HepG2 (cell line): Measurements from ENCODE around the gene COL8A1. TPM values are rescaled to one million over a fixed set of nuclear protein-coding genes. Genes with fewer than 3 reads are reported as not detected.

Experiments
- ATAC-seq: fragments of 200-7000 bp; cut with Tn5 transposase; 3 replicates; pipeline ENCODE4 v1.9.1; 2020; ENCODE audit warnings: mild to moderate bottlenecking, moderate library complexity
- BruUV-seq: library from RNA; stranded (reverse); fragments of 400-500 nt; replicated peaks from 2 replicates; lab custom pipeline; 2021; lab: Mats Ljungman, UMichigan
- CTCF ChIA-PET: fragments of 300-600 bp; formaldehyde crosslinking; extraction: SDS; loops from one replicate; lab custom pipeline; 2021; ENCODE audit warnings: low total read pairs, inconsistent platforms, low intra/inter-chr PET ratio; lab: Yijun Ruan, JAX
- POLR2A ChIA-PET: fragments of 350-600 bp; sonication (Branson Sonifier 250); formaldehyde crosslinking; loops from one replicate; lab custom pipeline; 2020; ENCODE audit warnings: antibody characterized with exemption, inconsistent platforms; lab: Yijun Ruan, JAX
- DNase-seq: peaks from one replicate; pipeline ENCODE4 v3.0.0-alpha.2; 2015; ENCODE audit warnings: low spot score
- FAIRE-seq: peaks from 3 replicates; lab custom pipeline; 2011; peaks lifted over from hg19 to GRCh38; lab: Jason Lieb, UNC
- H2AFZ ChIP-seq: one replicate; pipeline ENCODE4 v1.6.1; 2011; ENCODE audit warnings: low read length, inconsistent platforms
- H3K27ac ChIP-seq: fragments of 300-600 bp; 3 replicates; pipeline ENCODE4 v1.8.0; 2011; ENCODE audit warnings: mixed run types, mild to moderate bottlenecking, mixed read lengths, low read length, inconsistent platforms; ENCODE audit not compliant: insufficient read depth; ENCODE audit errors: extremely low read length
- H3K27me3 ChIP-seq, 2 experiments: fragments of 200-600 bp in 1 of 2; 2 replicates in 1 of 2; 3 replicates in 1 of 2; pipeline versions ENCODE4 v1.6.0 to v1.8.0; 2011; ENCODE audit warnings: low read length in 2 of 2, mild to moderate bottlenecking in 2 of 2, moderate library complexity in 2 of 2, inconsistent platforms in 1 of 2; ENCODE audit not compliant: insufficient read depth in 2 of 2, control insufficient read depth in 1 of 2
- H3K36me3 ChIP-seq, 2 experiments: fragments of 200-600 bp in 1 of 2; replicated peaks in 1 of 2; 2 replicates in 1 of 2; 3 replicates in 1 of 2; pipeline versions ENCODE4 v1.5.1 to v1.8.0; 2011; ENCODE audit warnings: low read length in 2 of 2, inconsistent platforms in 1 of 2; ENCODE audit not compliant: insufficient read depth in 2 of 2, control insufficient read depth in 1 of 2
- H3K4me1 ChIP-seq: 2 replicates; pipeline ENCODE4 v1.5.1; 2012; ENCODE audit warnings: low read length, inconsistent platforms; ENCODE audit not compliant: insufficient read depth
- H3K4me2 ChIP-seq: 2 replicates; pipeline ENCODE4 v1.6.0; 2011; ENCODE audit warnings: low read depth, low read length, inconsistent platforms
- H3K4me3 ChIP-seq, 3 experiments: fragments of 200-600 bp in 1 of 3; sonication (generic), shearing (Covaris generic) in 1 of 3; replicated peaks in 1 of 3; 2 replicates each; pipeline ENCODE4 v1.5.1; 2011 to 2016; ENCODE audit warnings: low read length in 3 of 3, inconsistent platforms in 2 of 3, low read depth in 2 of 3, mild to moderate bottlenecking in 2 of 3, control low read depth in 1 of 3, mixed read lengths in 1 of 3; ENCODE audit not compliant: insufficient read depth in 1 of 3
- H3K79me2 ChIP-seq: one replicate; pipeline ENCODE4 v1.6.1; 2011; ENCODE audit warnings: low read length, inconsistent platforms; ENCODE audit not compliant: insufficient read depth
- H3K9ac ChIP-seq: 2 replicates; pipeline ENCODE4 v1.6.0; 2011; ENCODE audit warnings: mild to moderate bottlenecking, low read depth, low read length, inconsistent platforms; ENCODE audit not compliant: insufficient read depth
- H3K9me3 ChIP-seq: 2 replicates; pipeline ENCODE4 v1.5.1; 2012; ENCODE audit warnings: mild to moderate bottlenecking, low read length
- H4K20me1 ChIP-seq: 2 replicates; pipeline ENCODE4 v1.6.0; 2011; ENCODE audit warnings: inconsistent platforms, mild to moderate bottlenecking, low read length, moderate library complexity; ENCODE audit not compliant: insufficient read depth
- HNF1B ChIP-seq: sonication (generic); formaldehyde crosslinking; IDR thresholded peaks from 2 replicates; pipeline ENCODE4 v1.5.1; 2020; ENCODE audit warnings: mild to moderate bottlenecking, moderate library complexity, missing genetic modification reagents
- IKZF4 ChIP-seq: sonication (generic); formaldehyde crosslinking; IDR thresholded peaks from 2 replicates; pipeline ENCODE4 v1.5.1; 2020; ENCODE audit warnings: borderline replicate concordance, mild to moderate bottlenecking, low read depth, missing genetic modification reagents; ENCODE audit errors: not compliant biosample characterization
- POGK ChIP-seq: sonication (generic); formaldehyde crosslinking; conservative IDR thresholded peaks from 2 replicates; pipeline ENCODE4 v1.8.0; 2022; ENCODE audit warnings: mild to moderate bottlenecking, moderate library complexity, missing genetic modification reagents
- TEF ChIP-seq: sonication (generic); formaldehyde crosslinking; IDR thresholded peaks from 2 replicates; pipeline ENCODE4 v1.5.0; 2020; ENCODE audit warnings: missing genetic modification reagents
- ZEB1 ChIP-seq: IDR thresholded peaks from 2 replicates; pipeline ENCODE4 v1.6.1; 2012; ENCODE audit warnings: mild to moderate bottlenecking, low read depth, inconsistent platforms; ENCODE audit not compliant: insufficient replicate concordance
- ZNF207 ChIP-seq: fragments of 450-650 bp; IDR thresholded peaks from 2 replicates; pipeline ENCODE4 v1.6.1; 2016; ENCODE audit warnings: antibody characterized with exemption, borderline replicate concordance
- ZNF350 ChIP-seq: sonication (generic); formaldehyde crosslinking; IDR thresholded peaks from 2 replicates; pipeline ENCODE4 v1.4.0; 2020; ENCODE audit warnings: mild to moderate bottlenecking, low read depth, missing genetic modification reagents, borderline replicate concordance
- ZNF432 ChIP-seq: sonication (generic); formaldehyde crosslinking; IDR thresholded peaks from 2 replicates; pipeline ENCODE4 v1.5.0; 2020; ENCODE audit warnings: missing genetic modification reagents, mild to moderate bottlenecking, borderline replicate concordance
- ZSCAN20 ChIP-seq: sonication (generic); formaldehyde crosslinking; IDR thresholded peaks from 2 replicates; pipeline ENCODE4 v1.4.0; 2020; ENCODE audit warnings: missing genetic modification reagents, mild to moderate bottlenecking, borderline replicate concordance
- WGBS: methylation state at CpG from one replicate; pipeline ENCODE4 v1.1.6; 2017; ENCODE audit warnings: low lambda C conversion rate; 5-methylcytosine and 5-hydroxymethylcytosine counted together
- in situ Hi-C: cut with HindIII; loops from 2 replicates; pipeline ENCODE4 v1.10.0; 2017; ENCODE audit warnings: low pct_unique_long_range_greater_than_20kb; ENCODE audit not compliant: extremely low pct_ligation_motif_present
- intact Hi-C: fragments of 100-400 bp; cut with micrococcal nuclease; formaldehyde crosslinking; loops from one replicate; pipeline ENCODE4 v1.10.0; 2022; ENCODE audit not compliant: unreplicated experiment
- polyA plus RNA-seq, 8 experiments: library from polyadenylated mRNA; depleted of rRNA in 3 of 8; stranded (reverse) in 7 of 8; unstranded in 1 of 8; fragments of >200 nt; fragmentation: Illumina TruSeq in 4 of 8; extraction: Trizol in 4 of 8; gene quantifications; 2 replicates each; pipeline versions ENCODE4 v1.2.1 to v1.2.3, GENCODE V29; 2011 to 2016; ENCODE audit warnings: low read depth in 4 of 8, missing spikeins in 1 of 8, mixed read lengths in 1 of 8; ENCODE audit not compliant: insufficient read depth in 1 of 8
- total RNA-seq, 5 experiments: library from RNA; depleted of rRNA; stranded (reverse); fragments of >200 nt; fragmentation: Illumina TruSeq; extraction: Trizol; gene quantifications; 2 replicates each; pipeline ENCODE4 v1.2.3, GENCODE V29; 2016; ENCODE audit warnings: low read depth in 1 of 5
- TF ChIP-seq, protein P1 (sequence below): sonication (generic); formaldehyde crosslinking; IDR thresholded peaks from 2 replicates; pipeline ENCODE4 v1.8.1; 2022; ENCODE audit warnings: mild to moderate bottlenecking, missing genetic modification reagents
- TF ChIP-seq, protein P2 (sequence below): sonication (generic); formaldehyde crosslinking; IDR thresholded peaks from 2 replicates; pipeline ENCODE4 v1.4.0; 2020; ENCODE audit warnings: missing genetic modification reagents

COL8A1 gene
- total and polyA plus RNA-seq, 2 of the 13 experiments (the other 11 are each of a cell fraction or from before 2014, with no cell fraction given): not detected

DNA sequence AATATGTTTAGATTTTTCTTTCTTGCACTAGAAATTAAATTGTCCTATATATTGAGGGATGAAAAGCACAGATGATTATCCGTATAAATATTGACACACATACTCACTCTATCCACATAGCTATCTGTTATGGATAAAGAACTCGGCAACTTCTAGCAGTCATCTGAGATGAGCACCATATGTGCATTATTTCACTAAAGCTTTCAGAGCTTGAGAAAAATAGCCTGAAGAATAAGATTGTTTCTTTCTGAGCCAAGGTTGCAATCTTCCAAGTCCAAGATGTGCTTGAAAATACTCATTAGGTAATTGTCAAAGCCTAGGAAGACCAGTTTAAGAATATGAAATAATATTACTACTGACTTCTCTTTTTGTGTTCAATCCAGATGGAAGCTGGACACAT, 40.5 kb downstream of the COL8A1 start:
- Histone ChIP-seq H3K9ac (no peak overlapping the region), H3K4me2 (no peak overlapping the region), H2AFZ (no peak overlapping the region), H3K79me2 (no peaks in the 10 kb centered on the region), H3K36me3 (no peaks in the 10 kb centered on the region), H3K4me3 (no peak overlapping the region), H3K27me3 (peaks cover 0 to 4% of the 10 kb centered on the region in 2 experiments; a peak in 1 of 5 replicates), H3K4me1 (no peaks in the 10 kb centered on the region), H3K27ac (no peak overlapping the region), H3K9me3 (no peaks in the 10 kb centered on the region), H4K20me1 (no peaks in the 10 kb centered on the region)
- 2% methylated on average over 2 of the region's 2 CpGs for WGBS
- in situ Hi-C loops: no loop called here
- ChIA-PET CTCF (no interaction called here), POLR2A (no interaction called here)
- ATAC-seq (no peak), FAIRE-seq (no peak), DNase-seq (no peak)
- BruUV-seq: no TSS peak
- intact Hi-C loops: no loop called here
- TF ChIP-seq POGK (CRISPR knock-in tag) (no peak), ZNF350 (CRISPR knock-in tag) (no peak), HNF1B (CRISPR knock-in tag) (no peak), ZNF432 (CRISPR knock-in tag) (no peak), TEF (CRISPR knock-in tag) (no peak), ZNF207 (no peak), ZSCAN20 (CRISPR knock-in tag) (no peak), ZEB1 (no peak), IKZF4 (CRISPR knock-in tag) (no peak)
- TF ChIP-seq, protein P1, sequence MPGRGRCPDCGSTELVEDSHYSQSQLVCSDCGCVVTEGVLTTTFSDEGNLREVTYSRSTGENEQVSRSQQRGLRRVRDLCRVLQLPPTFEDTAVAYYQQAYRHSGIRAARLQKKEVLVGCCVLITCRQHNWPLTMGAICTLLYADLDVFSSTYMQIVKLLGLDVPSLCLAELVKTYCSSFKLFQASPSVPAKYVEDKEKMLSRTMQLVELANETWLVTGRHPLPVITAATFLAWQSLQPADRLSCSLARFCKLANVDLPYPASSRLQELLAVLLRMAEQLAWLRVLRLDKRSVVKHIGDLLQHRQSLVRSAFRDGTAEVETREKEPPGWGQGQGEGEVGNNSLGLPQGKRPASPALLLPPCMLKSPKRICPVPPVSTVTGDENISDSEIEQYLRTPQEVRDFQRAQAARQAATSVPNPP: no peak
- TF ChIP-seq, protein P2, sequence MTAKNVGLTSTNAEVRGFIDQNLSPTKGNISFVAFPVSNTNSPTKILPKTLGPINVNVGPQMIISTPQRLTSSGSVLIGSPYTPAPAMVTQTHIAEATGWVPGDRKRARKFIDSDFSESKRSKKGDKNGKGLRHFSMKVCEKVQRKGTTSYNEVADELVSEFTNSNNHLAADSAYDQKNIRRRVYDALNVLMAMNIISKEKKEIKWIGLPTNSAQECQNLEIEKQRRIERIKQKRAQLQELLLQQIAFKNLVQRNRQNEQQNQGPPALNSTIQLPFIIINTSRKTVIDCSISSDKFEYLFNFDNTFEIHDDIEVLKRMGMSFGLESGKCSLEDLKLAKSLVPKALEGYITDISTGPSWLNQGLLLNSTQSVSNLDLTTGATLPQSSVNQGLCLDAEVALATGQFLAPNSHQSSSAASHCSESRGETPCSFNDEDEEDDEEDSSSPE: no peak
